GM19193 (cell line): Measurements from ENCODE around the gene ALDOB.

Source experiments
- POLR2A ChIP-seq: IDR thresholded peaks from 4 replicates; pipeline ENCODE4 v1.6.1; 2011; ENCODE audit not compliant: insufficient read depth, insufficient read length; ENCODE audit errors: extremely low read depth

The ALDOB gene

GRCh38 chr9:101445353-101446029 lies 9.9 kb upstream of the ALDOB start:
- no peak for TF ChIP-seq POLR2A

GRCh38 chr9:101443364-101443771 lies 7.8 kb upstream of the ALDOB start:
- TF ChIP-seq POLR2A = no peak

- TF ChIP-seq POLR2A = no peak
Observed at GRCh38 chr9:101442736-101443135, 7.2 kb upstream of the ALDOB start.

DNA sequence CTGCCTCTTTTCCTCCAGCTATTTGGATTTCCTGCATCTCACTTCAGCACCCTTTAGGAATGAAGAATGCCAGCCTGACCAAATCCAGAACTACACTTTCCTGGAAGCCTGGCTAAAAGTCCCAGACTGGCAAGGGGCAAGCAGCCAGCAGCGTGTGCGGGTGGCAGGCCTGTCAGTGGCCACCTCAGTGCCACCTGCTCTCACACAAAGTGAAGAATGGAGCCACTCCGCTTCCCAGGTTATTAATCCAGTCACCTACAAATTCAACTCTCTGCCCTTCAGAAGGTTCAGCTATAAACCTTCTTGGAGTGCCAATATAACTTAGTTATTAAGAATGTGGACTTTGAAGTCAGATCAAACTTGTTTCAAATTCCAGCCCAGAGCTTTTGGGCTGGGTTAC lies 6.7 kb upstream of the ALDOB start:
- no peak for TF ChIP-seq POLR2A

DNA sequence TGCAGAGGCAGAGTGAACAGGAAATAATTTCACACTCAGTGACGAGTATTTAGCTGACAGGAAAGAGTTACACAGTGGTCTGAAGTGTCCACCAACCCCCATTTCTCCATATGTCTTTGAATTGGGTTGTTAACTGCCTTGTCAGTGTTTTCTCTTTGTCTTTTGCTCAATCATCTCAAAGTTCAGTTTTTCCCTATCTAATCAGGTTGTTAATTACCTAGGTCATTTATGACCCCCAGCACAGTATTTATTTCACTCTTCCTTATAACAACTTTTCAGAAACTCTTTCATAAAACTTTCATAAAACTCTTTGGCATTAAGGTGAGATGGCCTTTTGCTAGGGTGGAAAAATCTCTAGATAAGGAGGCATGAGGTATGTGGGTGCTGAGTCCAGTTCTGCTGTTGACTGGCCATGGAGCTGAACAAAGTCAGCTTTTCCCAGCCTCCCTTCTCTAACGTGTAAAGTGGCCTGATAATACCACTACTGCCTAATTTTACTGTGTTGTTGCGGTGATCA lies 5.2 kb upstream of the ALDOB start:
- TF ChIP-seq POLR2A = no peak

GRCh38 chr9:101438523-101438922 lies 2.9 kb upstream of the ALDOB start:
- no peak for TF ChIP-seq POLR2A

DNA sequence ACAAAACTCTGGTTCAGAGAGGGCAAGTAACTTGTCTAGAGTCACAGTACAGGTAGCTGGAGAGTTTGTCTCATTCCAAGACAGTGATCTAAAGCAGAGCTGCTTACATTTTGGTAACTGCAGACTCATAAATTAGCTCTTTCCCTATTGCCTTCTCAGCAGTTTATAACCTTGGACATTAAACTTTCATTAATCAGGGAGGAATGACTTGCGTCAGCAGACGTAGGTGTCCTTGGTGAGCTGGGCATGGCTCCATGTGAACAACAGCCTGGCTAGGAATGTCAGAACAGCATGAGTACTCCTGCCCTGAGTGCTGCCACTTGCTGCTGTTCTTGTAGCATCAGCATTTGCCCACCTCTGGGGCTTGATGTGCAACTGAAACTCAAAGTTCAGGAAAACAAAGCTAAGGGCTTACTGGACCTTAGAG lies 2.2 kb upstream of the ALDOB start:
- no peak for TF ChIP-seq POLR2A

DNA sequence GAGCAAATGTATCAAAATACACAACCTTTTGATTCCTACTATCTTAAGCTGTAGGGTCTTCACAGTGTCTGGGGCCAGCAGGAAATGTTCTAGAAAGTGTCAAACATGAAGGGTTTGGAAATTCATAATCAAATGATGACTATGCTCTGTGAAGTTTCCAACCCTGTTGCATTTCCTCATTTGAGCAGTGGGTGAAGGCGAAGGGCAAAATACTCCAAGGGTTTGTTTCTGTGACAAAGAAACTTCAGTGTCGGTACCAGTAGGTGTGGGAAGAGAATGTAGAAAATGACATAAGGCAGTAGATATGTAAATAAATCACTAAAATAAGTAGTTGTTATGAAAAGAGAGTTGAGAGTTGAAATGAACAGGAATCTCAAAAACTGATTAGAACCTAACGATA lies 576 bp downstream of the ALDOB start:
- no peak for TF ChIP-seq POLR2A

- TF ChIP-seq POLR2A = no peak
Observed at GRCh38 chr9:101433229-101433628, 2.3 kb downstream of the ALDOB start.

DNA sequence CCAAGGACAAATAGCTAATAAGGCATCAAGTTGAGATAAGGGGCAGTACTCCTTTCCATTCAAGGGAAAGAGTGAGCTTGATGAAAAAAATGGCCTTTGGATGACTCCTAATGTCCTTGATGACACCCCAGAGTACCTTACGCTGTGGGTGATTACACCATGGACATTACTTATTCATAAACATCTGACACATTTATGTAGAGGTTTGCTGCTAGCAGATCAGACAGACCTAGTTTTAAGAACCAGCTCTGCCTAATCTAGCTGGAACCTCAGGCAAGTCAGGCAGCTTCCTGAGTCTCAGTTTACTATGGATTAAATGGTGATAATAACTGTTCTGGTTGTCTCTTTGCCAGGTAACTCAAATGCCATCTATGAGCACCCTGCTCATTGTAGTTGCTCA lies 2.8 kb downstream of the ALDOB start:
- TF ChIP-seq POLR2A = no peak

DNA sequence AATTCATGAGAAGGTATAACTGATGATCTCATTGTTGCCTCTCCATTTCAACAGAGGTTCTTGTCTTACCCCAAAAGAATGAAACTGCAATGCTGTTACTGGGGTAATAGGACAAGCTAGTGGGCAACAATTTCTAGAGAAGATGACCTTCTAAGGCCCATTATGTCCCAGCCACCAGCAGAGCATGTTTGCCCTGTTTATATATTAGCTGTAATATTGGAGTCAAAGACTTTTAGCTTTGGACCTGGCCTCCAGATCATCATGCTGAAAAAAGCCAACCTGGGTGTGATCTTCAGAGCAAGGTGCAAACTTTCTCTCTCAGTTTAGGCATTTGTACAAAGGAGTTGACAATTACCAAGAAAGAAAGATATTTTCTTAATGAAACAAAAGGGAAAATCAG lies 3.4 kb downstream of the ALDOB start:
- no peak for TF ChIP-seq POLR2A

DNA sequence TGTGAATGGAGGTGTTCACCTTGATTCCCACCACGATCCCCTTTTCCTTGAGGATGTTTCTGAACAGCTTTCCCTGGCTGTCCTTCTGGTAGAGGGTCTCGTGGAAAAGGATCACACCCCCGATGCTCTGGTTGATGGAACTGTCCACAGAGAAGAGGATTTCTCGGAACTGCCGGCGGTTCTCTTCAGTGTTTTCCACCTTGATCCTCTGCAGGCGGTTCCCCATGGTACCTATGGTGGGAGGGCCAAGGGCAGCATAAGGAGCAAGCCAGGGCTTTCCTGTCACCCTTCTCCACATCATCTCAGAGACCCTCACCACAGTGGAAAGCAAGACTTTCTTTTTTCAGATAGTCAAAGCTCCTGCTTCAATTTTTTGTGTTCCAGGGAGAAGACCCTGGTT lies 5.8 kb downstream of the ALDOB start:
- no peak for TF ChIP-seq POLR2A

- TF ChIP-seq POLR2A = no peak
Observed at GRCh38 chr9:101428909-101429308, 6.7 kb downstream of the ALDOB start.

- no peak for TF ChIP-seq POLR2A
Observed at GRCh38 chr9:101427957-101428655, 7.5 kb downstream of the ALDOB start.

DNA sequence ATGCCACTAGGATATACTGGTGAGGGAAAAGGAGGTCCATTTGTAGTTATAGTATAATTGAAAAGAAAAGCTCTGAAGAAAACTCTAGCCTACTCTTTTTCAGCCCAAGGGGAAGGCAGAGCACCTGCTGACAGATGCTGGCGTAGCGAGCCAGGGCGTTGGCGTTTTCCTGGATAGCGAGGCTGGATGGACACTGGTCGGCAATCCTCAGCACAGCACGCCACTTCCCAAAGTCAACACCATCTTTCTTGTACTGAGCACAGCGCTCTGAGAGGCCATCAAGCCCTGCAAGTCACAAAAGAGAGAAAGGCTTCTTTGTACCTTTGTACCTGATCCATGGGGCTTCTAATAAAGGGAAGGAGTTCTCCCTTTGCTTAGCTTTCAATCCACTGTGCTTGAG lies 8.2 kb downstream of the ALDOB start:
- TF ChIP-seq POLR2A = no peak

DNA sequence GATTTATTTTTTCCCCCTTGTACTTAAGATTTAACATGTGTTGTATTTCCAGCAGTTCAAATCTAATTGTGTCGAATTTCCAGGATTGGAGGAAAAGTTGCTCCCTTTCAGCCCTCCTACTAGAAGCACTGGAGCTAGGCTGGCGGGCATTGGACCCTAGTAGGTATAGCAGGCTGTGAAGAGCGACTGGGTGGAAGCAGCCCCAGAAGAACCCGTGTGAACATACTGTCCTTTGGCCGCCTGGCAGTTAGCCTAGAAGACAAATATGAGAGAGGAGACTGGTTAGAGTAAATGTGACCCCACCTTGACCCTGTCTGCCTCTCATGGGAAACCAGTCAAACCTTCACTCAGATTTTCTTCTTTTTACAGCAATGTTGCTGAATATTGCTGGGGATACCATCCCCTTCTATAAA lies 13.9 kb downstream of the ALDOB start:
- TF ChIP-seq POLR2A = no peak
